AG04450 (cell line): ENCODE measurements around the gene HCFC2. TPM values are rescaled to one million over a fixed set of nuclear protein-coding genes. Genes with fewer than 3 reads are reported as not detected.

ENCODE experiments used
- CTCF ChIA-PET: fragments of 300-600, 350-600 bp; formaldehyde crosslinking; extraction: SDS; loops from one replicate; lab custom pipeline; 2022; ENCODE audit warnings: antibody characterized with exemption, inconsistent platforms; lab: Charles Lee
- POLR2A ChIA-PET: fragments of 350-600 bp; formaldehyde crosslinking; extraction: SDS; loops from one replicate; lab custom pipeline; 2021; ENCODE audit warnings: antibody characterized with exemption, inconsistent platforms; lab: Yijun Ruan, JAX
- DNase-seq: peaks from one replicate; pipeline ENCODE4 v3.0.0-alpha.2; 2011; ENCODE audit warnings: low read depth, low spot score
- H3K27ac ChIP-seq: one replicate; pipeline ENCODE4 v1.5.1; 2012; ENCODE audit warnings: low read depth, low read length, control low read depth
- H3K27me3 ChIP-seq: one replicate; pipeline ENCODE4 v1.6.0; 2012; ENCODE audit warnings: low read length; ENCODE audit not compliant: control insufficient read depth, insufficient read depth
- H3K4me3 ChIP-seq: 2 replicates; pipeline ENCODE4 v1.5.1; 2011; ENCODE audit warnings: mild to moderate bottlenecking, low read depth, low read length, control low read depth
- H3K9me3 ChIP-seq: 2 replicates; pipeline ENCODE4 v1.5.1; 2012; ENCODE audit warnings: low read length; ENCODE audit not compliant: control insufficient read depth, insufficient read depth
- polyA plus RNA-seq: library from polyadenylated mRNA; depleted of rRNA; stranded (reverse); fragments of >200 nt; gene quantifications from 2 replicates; pipeline ENCODE4 v1.2.3, GENCODE V29; 2011
- TF ChIP-seq, protein P1 (sequence below): IDR thresholded peaks from 2 replicates; pipeline ENCODE4 v1.5.1; 2011; ENCODE audit warnings: low read depth, low read length, control low read depth, inconsistent platforms

Gene HCFC2
- polyA plus RNA-seq, 1 experiment, result 31.4 TPM

DNA sequence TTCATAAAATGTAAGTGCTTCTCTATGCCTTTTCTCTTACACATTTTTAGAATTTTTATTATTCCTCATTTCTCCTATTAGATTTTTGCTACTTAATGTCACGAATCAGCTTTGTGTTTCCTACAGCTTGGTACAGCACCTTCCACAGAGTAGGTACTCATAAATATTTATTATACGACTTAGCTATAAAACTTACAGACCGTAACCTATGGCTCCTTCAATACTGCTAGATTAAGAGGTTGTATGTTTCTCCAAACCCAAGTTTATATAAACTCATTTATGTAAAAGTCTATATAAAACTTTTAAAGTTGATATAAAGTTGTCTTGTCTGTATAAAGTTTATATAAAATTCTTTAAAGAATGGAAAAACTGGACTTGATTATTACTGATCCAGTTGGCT is 62.2 kb downstream of the HCFC2 start:
- DNase-seq, result no peak
- ChIA-PET POLR2A (no interaction called here), CTCF (interaction anchor here (0.9 to 2.8 kb wide), 2 partner anchors 17 to 40 kb away, joined by 3 to 18 read pairs; no protein-coding TSS in a partner anchor)

DNA sequence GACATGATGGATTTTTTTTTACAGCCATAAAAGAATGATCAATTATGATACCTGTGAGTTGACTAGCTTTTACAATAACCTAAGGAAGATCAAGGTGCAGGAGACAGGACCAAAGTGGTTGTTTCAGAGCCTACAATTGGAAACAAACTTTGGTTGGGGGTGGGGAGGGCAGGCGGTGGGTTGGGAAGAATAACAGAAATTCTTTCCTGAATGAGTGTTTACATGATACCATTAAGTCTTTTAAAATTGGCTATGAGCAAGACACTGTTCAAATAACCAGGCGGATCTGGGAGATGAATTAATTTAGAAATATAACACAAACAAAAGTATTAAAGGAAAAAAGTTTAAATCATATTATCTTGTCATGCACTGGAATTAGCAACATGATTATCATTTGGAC is 66.4 kb downstream of the HCFC2 start:
- CTCF ChIA-PET, result interaction anchor here (3.0 kb wide), 1 partner anchor 22 kb away, joined by 9 read pairs; no protein-coding TSS in a partner anchor
- TF ChIP-seq, protein P1, sequence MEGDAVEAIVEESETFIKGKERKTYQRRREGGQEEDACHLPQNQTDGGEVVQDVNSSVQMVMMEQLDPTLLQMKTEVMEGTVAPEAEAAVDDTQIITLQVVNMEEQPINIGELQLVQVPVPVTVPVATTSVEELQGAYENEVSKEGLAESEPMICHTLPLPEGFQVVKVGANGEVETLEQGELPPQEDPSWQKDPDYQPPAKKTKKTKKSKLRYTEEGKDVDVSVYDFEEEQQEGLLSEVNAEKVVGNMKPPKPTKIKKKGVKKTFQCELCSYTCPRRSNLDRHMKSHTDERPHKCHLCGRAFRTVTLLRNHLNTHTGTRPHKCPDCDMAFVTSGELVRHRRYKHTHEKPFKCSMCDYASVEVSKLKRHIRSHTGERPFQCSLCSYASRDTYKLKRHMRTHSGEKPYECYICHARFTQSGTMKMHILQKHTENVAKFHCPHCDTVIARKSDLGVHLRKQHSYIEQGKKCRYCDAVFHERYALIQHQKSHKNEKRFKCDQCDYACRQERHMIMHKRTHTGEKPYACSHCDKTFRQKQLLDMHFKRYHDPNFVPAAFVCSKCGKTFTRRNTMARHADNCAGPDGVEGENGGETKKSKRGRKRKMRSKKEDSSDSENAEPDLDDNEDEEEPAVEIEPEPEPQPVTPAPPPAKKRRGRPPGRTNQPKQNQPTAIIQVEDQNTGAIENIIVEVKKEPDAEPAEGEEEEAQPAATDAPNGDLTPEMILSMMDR, result no peak
- Histone ChIP-seq H3K9me3 (no peaks in the 10 kb centered on the region), H3K27me3 (no peaks in the 10 kb centered on the region), H3K27ac (no peak overlapping the region), H3K4me3 (no peak overlapping the region)
- DNase-seq, result no peak
- POLR2A ChIA-PET, result no interaction called here

More for the DNA sequence above, 62.2 kb downstream of the HCFC2 start:
- Histone ChIP-seq H3K27me3 (no peaks in the 10 kb centered on the region), H3K4me3 (no peak overlapping the region), H3K9me3 (no peaks in the 10 kb centered on the region), H3K27ac (no peak overlapping the region)
- TF ChIP-seq, protein P1, result no peak

DNA sequence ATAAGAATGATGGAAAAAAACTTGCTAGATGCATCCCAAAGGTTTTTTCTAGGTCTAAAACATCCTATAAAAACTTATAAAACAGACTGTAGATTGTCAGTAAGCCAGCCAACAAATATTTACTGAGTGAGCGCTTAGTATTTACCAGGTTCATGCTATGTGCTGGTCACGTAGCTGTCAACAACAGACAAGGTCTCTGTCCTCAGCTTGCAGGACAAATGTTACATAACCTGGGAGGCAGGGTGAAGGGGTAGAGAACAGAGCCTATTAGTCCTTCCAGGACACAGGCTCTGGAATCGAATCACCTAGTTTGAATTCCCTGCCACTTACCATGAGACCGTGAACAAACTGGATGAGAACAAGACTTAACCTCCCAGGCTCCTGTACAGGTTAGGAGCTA is 67.3 kb downstream of the HCFC2 start:
- CTCF ChIA-PET, result interaction anchor here (1.1 kb wide), 1 partner anchor 22 kb away, joined by 5 read pairs; no protein-coding TSS in a partner anchor
- Histone ChIP-seq H3K27ac (no peak overlapping the region), H3K27me3 (no peaks in the 10 kb centered on the region), H3K9me3 (no peaks in the 10 kb centered on the region), H3K4me3 (no peak overlapping the region)
- DNase-seq, result no peak
- POLR2A ChIA-PET, result no interaction called here
- TF ChIP-seq, protein P1, result no peak

DNA sequence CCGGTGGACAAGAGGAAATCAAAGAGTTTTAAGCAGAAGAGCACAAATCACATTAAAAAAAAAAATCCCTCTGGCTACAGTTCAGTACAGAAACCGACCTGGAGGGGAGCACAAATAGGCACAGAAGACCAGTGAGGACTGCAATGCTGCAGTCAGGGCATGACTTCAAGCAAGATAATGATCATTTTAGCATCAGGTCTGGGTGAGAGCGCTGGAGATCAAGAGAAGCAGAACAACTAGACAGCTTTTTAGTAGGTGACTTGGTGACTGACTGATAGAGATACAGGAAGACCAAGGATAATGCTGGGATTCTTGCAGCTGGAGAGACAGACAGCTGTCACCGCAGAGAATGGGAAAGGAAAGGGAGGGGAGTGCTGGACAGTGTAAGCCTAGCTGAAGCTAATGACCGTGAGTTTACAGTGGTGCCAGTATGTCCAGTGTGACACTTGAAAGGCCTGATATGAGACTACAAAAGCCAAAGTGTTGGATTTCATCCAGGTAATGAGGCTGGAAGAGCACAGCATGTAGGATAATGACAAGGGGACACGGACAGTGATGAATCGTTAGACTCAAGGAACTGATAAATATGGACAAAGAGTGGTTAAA is 68.1 kb downstream of the HCFC2 start:
- CTCF ChIA-PET, result no interaction called here
- TF ChIP-seq, protein P1, result no peak
- no peak overlapping the region for H3K4me3 ChIP-seq
- DNase-seq, result no peak
- POLR2A ChIA-PET, result no interaction called here
- H3K27ac ChIP-seq, result no peak overlapping the region
- no peaks in the 10 kb centered on the region for H3K27me3 ChIP-seq
- H3K9me3 ChIP-seq, result no peaks in the 10 kb centered on the region

DNA sequence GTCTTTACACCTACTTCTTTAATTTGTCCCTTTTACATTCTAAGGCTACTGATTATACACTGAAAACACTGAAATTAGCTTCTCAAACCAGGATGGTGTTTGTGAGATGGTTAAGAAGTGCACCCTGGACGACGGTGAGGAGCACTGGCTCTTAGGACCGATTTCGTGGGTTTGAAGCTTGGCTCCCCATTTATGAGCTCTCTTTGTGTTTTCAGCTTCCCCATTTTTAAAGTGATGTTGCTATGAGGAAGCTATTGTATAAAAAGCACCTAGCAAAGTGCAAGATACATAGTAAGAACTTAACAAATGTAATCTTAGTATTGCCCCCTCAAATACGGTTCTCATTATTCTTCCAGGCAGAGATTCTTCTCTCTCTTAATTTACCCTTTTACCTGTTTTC is 69.0 kb downstream of the HCFC2 start:
- Histone ChIP-seq H3K9me3 (no peaks in the 10 kb centered on the region), H3K27ac (no peak overlapping the region), H3K27me3 (no peaks in the 10 kb centered on the region), H3K4me3 (no peak overlapping the region)
- no peak for DNase-seq
- CTCF ChIA-PET, result interaction anchor here (1.0 kb wide), 1 partner anchor 24 kb away, joined by 7 read pairs; no protein-coding TSS in a partner anchor
- POLR2A ChIA-PET, result no interaction called here
- TF ChIP-seq, protein P1, result no peak
